AG04450 (cell line): Measurements from ENCODE around the gene MED25. TPM values are rescaled to one million over a fixed set of nuclear protein-coding genes. Genes with fewer than 3 reads are reported as not detected.

ENCODE experiments used
- CTCF ChIA-PET: fragments of 300-600, 350-600 bp; formaldehyde crosslinking; extraction: SDS; loops from one replicate; lab custom pipeline; 2022; ENCODE audit warnings: antibody characterized with exemption, inconsistent platforms; lab: Charles Lee
- POLR2A ChIA-PET: fragments of 350-600 bp; formaldehyde crosslinking; extraction: SDS; loops from one replicate; lab custom pipeline; 2021; ENCODE audit warnings: antibody characterized with exemption, inconsistent platforms; lab: Yijun Ruan, JAX
- DNase-seq: peaks from one replicate; pipeline ENCODE4 v3.0.0-alpha.2; 2011; ENCODE audit warnings: low read depth, low spot score
- H3K27ac ChIP-seq: one replicate; pipeline ENCODE4 v1.5.1; 2012; ENCODE audit warnings: low read depth, low read length, control low read depth
- H3K27me3 ChIP-seq: one replicate; pipeline ENCODE4 v1.6.0; 2012; ENCODE audit warnings: low read length; ENCODE audit not compliant: control insufficient read depth, insufficient read depth
- H3K4me3 ChIP-seq: 2 replicates; pipeline ENCODE4 v1.5.1; 2011; ENCODE audit warnings: mild to moderate bottlenecking, low read depth, low read length, control low read depth
- H3K9me3 ChIP-seq: 2 replicates; pipeline ENCODE4 v1.5.1; 2012; ENCODE audit warnings: low read length; ENCODE audit not compliant: control insufficient read depth, insufficient read depth
- CTCF ChIP-seq: IDR thresholded peaks from 2 replicates; pipeline ENCODE4 v1.5.1; 2011; ENCODE audit warnings: low read depth, low read length, control low read depth, inconsistent platforms
- polyA plus RNA-seq: library from polyadenylated mRNA; depleted of rRNA; stranded (reverse); fragments of >200 nt; gene quantifications from 2 replicates; pipeline ENCODE4 v1.2.3, GENCODE V29; 2011

Gene MED25
- polyA plus RNA-seq, 1 experiment: 12.6 TPM

GRCh38 chr19:49832556-49832955 lies 14.5 kb downstream of the MED25 start:
- Histone ChIP-seq H3K4me3 (no peak overlapping the region), H3K27me3 (no peaks in the 10 kb centered on the region), H3K27ac (no peak overlapping the region), H3K9me3 (no peaks in the 10 kb centered on the region; the same call in 1 of the 2 replicates)
- POLR2A ChIA-PET: no interaction called here
- DNase-seq: no peak
- CTCF ChIA-PET: no interaction called here
- no peak for TF ChIP-seq CTCF

- no peak for TF ChIP-seq CTCF
- Histone ChIP-seq H3K27ac (no peak overlapping the region), H3K27me3 (no peaks in the 10 kb centered on the region), H3K4me3 (no peak overlapping the region), H3K9me3 (no peaks in the 10 kb centered on the region; the same call in 1 of the 2 replicates)
- ChIA-PET POLR2A (no interaction called here), CTCF (no interaction called here)
- DNase-seq: no peak
Observed at GRCh38 chr19:49833599-49833998, 15.5 kb downstream of the MED25 start.

GRCh38 chr19:49835562-49835961 lies 17.5 kb downstream of the MED25 start:
- no peak for TF ChIP-seq CTCF
- POLR2A ChIA-PET: interaction anchor here (0.6 kb wide), 1 partner anchor 175 kb away, joined by 4 read pairs; no protein-coding TSS in a partner anchor
- CTCF ChIA-PET: no interaction called here

GRCh38 chr19:49836176-49837008 lies 18.3 kb downstream of the MED25 start:
- H3K27me3 ChIP-seq: no peaks in the 10 kb centered on the region
- no peak for DNase-seq
- no peak overlapping the region for H3K4me3 ChIP-seq
- no peak overlapping the region for H3K27ac ChIP-seq
- no peaks in the 10 kb centered on the region; the same call in 1 of the 2 replicates for H3K9me3 ChIP-seq
- ChIA-PET CTCF (interaction anchor here (0.5 kb wide), 1 partner anchor 889 kb away, joined by 12 read pairs; no protein-coding TSS in a partner anchor), POLR2A (no interaction called here)
- no peak for TF ChIP-seq CTCF

More at GRCh38 chr19:49835562-49835961, 17.5 kb downstream of the MED25 start:
- DNase-seq: no peak
- no peak overlapping the region for H3K4me3 ChIP-seq
- H3K27me3 ChIP-seq: no peaks in the 10 kb centered on the region
- no peak overlapping the region for H3K27ac ChIP-seq
- no peaks in the 10 kb centered on the region; the same call in 1 of the 2 replicates for H3K9me3 ChIP-seq

- H3K9me3 ChIP-seq: no peaks in the 10 kb centered on the region; the same call in 1 of the 2 replicates
- no peak for DNase-seq
- ChIA-PET POLR2A (no interaction called here), CTCF (interaction anchor here (0.5 kb wide), 1 partner anchor 888 kb away, joined by 12 read pairs; no protein-coding TSS in a partner anchor)
- no peak for TF ChIP-seq CTCF
- H3K4me3 ChIP-seq: no peak overlapping the region
- no peaks in the 10 kb centered on the region for H3K27me3 ChIP-seq
- H3K27ac ChIP-seq: no peak overlapping the region
Observed at GRCh38 chr19:49837009-49837310, 18.9 kb downstream of the MED25 start.
